ENCODE data around the gene TTC7B.
A peak's percentile ranks its signal among the peaks of the same experiment; 100 is the strongest.

The TTC7B gene

GRCh38 chr14:90724866-90725265, 91.4 kb downstream of the TTC7B start:
- Histone ChIP-seq H2BK12ac (ENCODE audit: low read length) (no peak overlapping the region), H3K23ac (ENCODE audit: low read length) (no peak overlapping the region), H3K4me3 (ENCODE audit: low read depth, low read length) (no peak overlapping the region), H3K79me2 (ENCODE audit: control insufficient read depth, insufficient read depth, low read length, poor library complexity) (no peaks in the 10 kb centered on the region), H4K12ac (ENCODE audit: low read depth, low read length) (no peak overlapping the region), H3K9me3 (ENCODE audit: insufficient read depth, low read depth, low read length) (no peaks in the 10 kb centered on the region), H4K91ac (ENCODE audit: low read depth, low read length) (no peak overlapping the region), H3K14ac (ENCODE audit: low read length) (no peak overlapping the region), H3K36me3 (ENCODE audit: control insufficient read depth in 1 of 2, insufficient read depth in 2 of 2, low read length in 2 of 2) (peaks cover 11 to 12% of the 10 kb centered on the region in 2 experiments), H3K27ac (ENCODE audit: low read depth, low read length) (no peak overlapping the region), H2AFZ (ENCODE audit: insufficient read depth, low read length, poor library complexity) (no peak overlapping the region), H4K8ac (ENCODE audit: low read depth, low read length) (no peak overlapping the region), H2BK5ac (ENCODE audit: low read depth, low read length, poor library complexity) (no peak overlapping the region), H2BK120ac (ENCODE audit: insufficient read depth, low read length, poor library complexity) (no peak overlapping the region), H3K79me1 (ENCODE audit: low read length) (no peaks in the 10 kb centered on the region), H2AK5ac (ENCODE audit: low read length) (no peak overlapping the region), H3K9ac (ENCODE audit: low read length) (no peak overlapping the region), H3K18ac (ENCODE audit: low read length) (no peak overlapping the region), H3K4me2 (ENCODE audit: low read length) (no peak overlapping the region), H3K4ac (ENCODE audit: low read depth, low read length) (no peak overlapping the region), H3K27me3 (ENCODE audit: insufficient read depth, low read length) (no peaks in the 10 kb centered on the region), H3K4me1 (ENCODE audit: control insufficient read depth in 1 of 2, insufficient read depth in 2 of 2, low read length in 2 of 2) (peaks cover 2 to 3% of the 10 kb centered on the region in 2 experiments)
- DNase-seq = no peak
- WGBS (ENCODE audit: extremely low coverage, insufficient coverage, insufficient read length) = no CpG with 5 or more reads among the region's 3 CpGs

DNA sequence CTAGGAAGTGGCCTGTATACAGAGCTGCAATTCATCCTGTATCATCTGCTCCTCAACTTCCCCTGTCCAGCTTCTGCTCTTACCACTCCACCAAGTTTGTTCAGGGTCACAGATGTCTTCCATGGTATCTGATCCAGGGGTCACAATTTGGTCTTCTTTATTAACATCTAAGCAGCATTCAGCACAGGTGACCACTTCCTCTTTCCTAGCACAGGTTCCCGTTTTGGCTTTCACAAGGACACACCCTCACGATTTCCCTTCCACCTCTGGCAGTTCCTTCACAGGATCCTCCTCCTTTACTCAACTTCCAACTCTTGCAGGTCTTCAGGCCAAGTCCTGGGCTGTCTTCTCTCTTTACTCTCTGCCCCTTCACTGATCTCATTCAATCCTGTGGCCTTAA, 93.6 kb downstream of the TTC7B start:
- Histone ChIP-seq H4K12ac (ENCODE audit: low read depth, low read length) (no peak overlapping the region), H3K36me3 (ENCODE audit: control insufficient read depth in 1 of 2, insufficient read depth in 2 of 2, low read length in 2 of 2) (peaks cover 8 to 10% of the 10 kb centered on the region in 2 experiments), H3K9ac (ENCODE audit: low read length) (no peak overlapping the region), H3K79me1 (ENCODE audit: low read length) (peaks cover 6% of the 10 kb centered on the region), H3K9me3 (ENCODE audit: insufficient read depth, low read depth, low read length) (no peaks in the 10 kb centered on the region), H2BK120ac (ENCODE audit: insufficient read depth, low read length, poor library complexity) (no peak overlapping the region), H3K18ac (ENCODE audit: low read length) (no peak overlapping the region), H2AFZ (ENCODE audit: insufficient read depth, low read length, poor library complexity) (no peak overlapping the region), H3K4me2 (ENCODE audit: low read length) (no peak overlapping the region), H3K4me3 (ENCODE audit: low read depth, low read length) (no peak overlapping the region), H3K14ac (ENCODE audit: low read length) (no peak overlapping the region), H3K4ac (ENCODE audit: low read depth, low read length) (no peak overlapping the region), H3K79me2 (ENCODE audit: control insufficient read depth, insufficient read depth, low read length, poor library complexity) (peaks cover 2% of the 10 kb centered on the region), H4K8ac (ENCODE audit: low read depth, low read length) (no peak overlapping the region), H3K27me3 (ENCODE audit: insufficient read depth, low read length) (no peaks in the 10 kb centered on the region), H3K27ac (ENCODE audit: low read depth, low read length) (no peak overlapping the region), H3K23ac (ENCODE audit: low read length) (no peak overlapping the region), H2BK12ac (ENCODE audit: low read length) (no peak overlapping the region), H2AK5ac (ENCODE audit: low read length) (no peak overlapping the region), H2BK5ac (ENCODE audit: low read depth, low read length, poor library complexity) (no peak overlapping the region), H4K91ac (ENCODE audit: low read depth, low read length) (no peak overlapping the region), H3K4me1 (ENCODE audit: control insufficient read depth in 1 of 2, insufficient read depth in 2 of 2, low read length in 2 of 2) (peaks cover 8 to 14% of the 10 kb centered on the region in 2 experiments)
- no CpG with 5 or more reads among the region's 2 CpGs for WGBS (ENCODE audit: extremely low coverage, insufficient coverage, insufficient read length)
- no peak for DNase-seq

DNA sequence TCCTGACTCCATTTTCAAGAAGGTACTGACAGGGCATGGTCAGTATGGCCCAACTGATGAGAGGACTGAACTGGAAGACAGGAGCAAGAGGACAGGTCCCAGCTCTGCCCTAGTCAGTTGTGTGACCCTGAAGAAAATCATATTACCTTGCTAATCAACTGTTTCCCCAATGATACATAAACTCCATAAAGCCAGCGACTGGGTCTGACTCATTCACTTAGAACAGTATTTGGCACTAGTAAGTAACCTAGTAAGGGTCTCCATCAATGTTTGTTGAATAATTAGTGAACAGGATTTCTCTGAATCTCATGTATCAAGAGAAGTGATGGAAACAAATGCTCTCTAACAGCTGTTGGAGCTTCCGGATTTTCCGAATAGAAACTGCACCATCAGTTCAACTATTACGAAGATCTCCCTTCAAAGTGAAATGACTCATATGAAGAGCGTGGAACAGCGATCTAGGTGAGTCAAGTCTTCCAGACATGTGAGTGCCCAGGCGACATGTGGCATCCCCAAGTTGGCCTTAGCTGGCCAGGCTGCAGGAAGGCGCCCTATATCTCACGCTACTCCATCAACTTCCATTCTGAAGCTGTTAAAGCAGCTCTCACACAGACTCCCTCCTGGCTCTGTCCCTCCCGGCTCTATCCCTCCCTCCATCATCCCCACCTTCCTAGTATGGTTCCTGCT, 94.5 kb downstream of the TTC7B start:
- Histone ChIP-seq H3K4me3 (ENCODE audit: low read depth, low read length) (no peak overlapping the region), H3K18ac (ENCODE audit: low read length) (no peak overlapping the region), H2AK5ac (ENCODE audit: low read length) (no peak overlapping the region), H2BK120ac (ENCODE audit: insufficient read depth, low read length, poor library complexity) (no peak overlapping the region), H4K8ac (ENCODE audit: low read depth, low read length) (no peak overlapping the region), H3K9me3 (ENCODE audit: insufficient read depth, low read depth, low read length) (no peaks in the 10 kb centered on the region), H3K4me1 (ENCODE audit: control insufficient read depth in 1 of 2, insufficient read depth in 2 of 2, low read length in 2 of 2) (peaks cover 10 to 15% of the 10 kb centered on the region in 2 experiments), H3K4me2 (ENCODE audit: low read length) (no peak overlapping the region), H3K27ac (ENCODE audit: low read depth, low read length) (no peak overlapping the region), H4K12ac (ENCODE audit: low read depth, low read length) (no peak overlapping the region), H3K14ac (ENCODE audit: low read length) (no peak overlapping the region), H3K23ac (ENCODE audit: low read length) (no peak overlapping the region), H3K4ac (ENCODE audit: low read depth, low read length) (no peak overlapping the region), H3K27me3 (ENCODE audit: insufficient read depth, low read length) (no peaks in the 10 kb centered on the region), H3K79me2 (ENCODE audit: control insufficient read depth, insufficient read depth, low read length, poor library complexity) (peaks cover 2% of the 10 kb centered on the region), H2BK5ac (ENCODE audit: low read depth, low read length, poor library complexity) (no peak overlapping the region), H3K79me1 (ENCODE audit: low read length) (peaks cover 7% of the 10 kb centered on the region), H2AFZ (ENCODE audit: insufficient read depth, low read length, poor library complexity) (no peak overlapping the region), H3K9ac (ENCODE audit: low read length) (no peak overlapping the region), H4K91ac (ENCODE audit: low read depth, low read length) (no peak overlapping the region), H3K36me3 (ENCODE audit: control insufficient read depth in 1 of 2, insufficient read depth in 2 of 2, low read length in 2 of 2) (peaks cover 4 to 6% of the 10 kb centered on the region in 2 experiments), H2BK12ac (ENCODE audit: low read length) (no peak overlapping the region)
- WGBS (ENCODE audit: extremely low coverage, insufficient coverage, insufficient read length) = no CpG with 5 or more reads among the region's 10 CpGs
- peak in 1 of 2 donors; percentile 63 for DNase-seq

GRCh38 chr14:90720832-90721231, 95.4 kb downstream of the TTC7B start:
- Histone ChIP-seq H3K27ac (ENCODE audit: low read depth, low read length) (no peak overlapping the region), H3K4me3 (ENCODE audit: low read depth, low read length) (no peak overlapping the region), H3K36me3 (ENCODE audit: control insufficient read depth in 1 of 2, insufficient read depth in 2 of 2, low read length in 2 of 2) (peaks cover 2 to 6% of the 10 kb centered on the region in 2 experiments), H2BK5ac (ENCODE audit: low read depth, low read length, poor library complexity) (no peak overlapping the region), H3K23ac (ENCODE audit: low read length) (no peak overlapping the region), H4K91ac (ENCODE audit: low read depth, low read length) (no peak overlapping the region), H3K14ac (ENCODE audit: low read length) (no peak overlapping the region), H2AK5ac (ENCODE audit: low read length) (no peak overlapping the region), H3K4me1 (ENCODE audit: control insufficient read depth in 1 of 2, insufficient read depth in 2 of 2, low read length in 2 of 2) (peaks cover 12 to 19% of the 10 kb centered on the region in 2 experiments), H3K79me1 (ENCODE audit: low read length) (peaks cover 9% of the 10 kb centered on the region), H3K27me3 (ENCODE audit: insufficient read depth, low read length) (no peaks in the 10 kb centered on the region), H3K9me3 (ENCODE audit: insufficient read depth, low read depth, low read length) (no peaks in the 10 kb centered on the region), H4K8ac (ENCODE audit: low read depth, low read length) (no peak overlapping the region), H4K12ac (ENCODE audit: low read depth, low read length) (no peak overlapping the region), H2BK120ac (ENCODE audit: insufficient read depth, low read length, poor library complexity) (no peak overlapping the region), H2BK12ac (ENCODE audit: low read length) (no peak overlapping the region), H3K4ac (ENCODE audit: low read depth, low read length) (no peak overlapping the region), H2AFZ (ENCODE audit: insufficient read depth, low read length, poor library complexity) (no peak overlapping the region), H3K79me2 (ENCODE audit: control insufficient read depth, insufficient read depth, low read length, poor library complexity) (peaks cover 2% of the 10 kb centered on the region), H3K18ac (ENCODE audit: low read length) (no peak overlapping the region), H3K4me2 (ENCODE audit: low read length) (no peak overlapping the region), H3K9ac (ENCODE audit: low read length) (no peak overlapping the region)
- WGBS (ENCODE audit: extremely low coverage, insufficient coverage, insufficient read length) = no CpG with 5 or more reads among the region's 5 CpGs
- DNase-seq = peak in 1 of 2 donors; percentile 22

All from trophoblast cell (in vitro differentiated cells and primary cell).